ENCODE results near the gene PXYLP1.
"Not testable (repeated sequence)": the region's sequence is repeated elsewhere in the genome, so short reads cannot be mapped to it uniquely, and the experiment has no call there.

The PXYLP1 gene

GRCh38 chr3:141311496-141312353 lies 80.1 kb downstream of the PXYLP1 start:
- Histone ChIP-seq H3K9ac (peak overlapping the region; percentile 8), H3K4me2 (ENCODE audit: low read length) (peak overlapping the region; percentile 89), H3K27me3 (ENCODE audit: control insufficient read depth, insufficient read depth, low read length) (no peaks in the 10 kb centered on the region)

GRCh38 chr3:141312354-141313092 lies 80.9 kb downstream of the PXYLP1 start:
- Histone ChIP-seq H3K9ac (peak overlapping the region; percentile 8), H3K4me1 (peaks cover 9% of the 10 kb centered on the region), H2AFZ (peak overlapping the region; percentile 88), H3K4me3 (ENCODE audit: low read depth, low read length) (peak overlapping the region; percentile 93), H3K4me2 (ENCODE audit: low read length) (peak overlapping the region; percentile 89), H3K36me3 (ENCODE audit: control insufficient read depth, insufficient read depth, low read length) (no peaks in the 10 kb centered on the region), H3K27ac (peak overlapping the region; percentile 54), H3K9me3 (ENCODE audit: control insufficient read depth, low read length) (no peaks in the 10 kb centered on the region), H3K79me2 (no peaks in the 10 kb centered on the region), H3K27me3 (ENCODE audit: control insufficient read depth, insufficient read depth, low read length) (no peaks in the 10 kb centered on the region)
- TF ChIP-seq CTCF (IDR thresholded peaks at IDR 0.05): no peak

More at GRCh38 chr3:141311496-141312353, 80.1 kb downstream of the PXYLP1 start:
- Histone ChIP-seq H3K4me1 (peaks cover 9% of the 10 kb centered on the region), H3K27ac (peak overlapping the region; percentile 54), H3K4me3 (ENCODE audit: low read depth, low read length) (peak overlapping the region; percentile 93), H3K79me2 (no peaks in the 10 kb centered on the region), H3K9me3 (ENCODE audit: control insufficient read depth, low read length) (no peaks in the 10 kb centered on the region), H2AFZ (peak overlapping the region; percentile 88), H3K36me3 (ENCODE audit: control insufficient read depth, insufficient read depth, low read length) (no peaks in the 10 kb centered on the region)
- peak; percentile 72 for TF ChIP-seq CTCF (IDR thresholded peaks at IDR 0.05)

- Histone ChIP-seq H3K4me3 (ENCODE audit: low read depth, low read length) (no peak overlapping the region), H2AFZ (no peak overlapping the region)
Measured at GRCh38 chr3:141313093-141313683, 81.6 kb downstream of the PXYLP1 start.

GRCh38 chr3:141314415-141314814 lies 82.8 kb downstream of the PXYLP1 start:
- not testable (repeated sequence) for H3K9ac ChIP-seq; H2AFZ ChIP-seq; H3K4me2 ChIP-seq (ENCODE audit: low read length); H3K9me3 ChIP-seq (ENCODE audit: control insufficient read depth, low read length); H3K27me3 ChIP-seq (ENCODE audit: control insufficient read depth, insufficient read depth, low read length); H3K27ac ChIP-seq; H3K4me1 ChIP-seq; H3K79me2 ChIP-seq; H3K4me3 ChIP-seq (ENCODE audit: low read depth, low read length); H3K36me3 ChIP-seq (ENCODE audit: control insufficient read depth, insufficient read depth, low read length)

More at GRCh38 chr3:141313093-141313683, 81.6 kb downstream of the PXYLP1 start:
- Histone ChIP-seq H3K79me2 (no peaks in the 10 kb centered on the region), H3K4me2 (ENCODE audit: low read length) (no peak overlapping the region), H3K9ac (no peak overlapping the region), H3K27me3 (ENCODE audit: control insufficient read depth, insufficient read depth, low read length) (no peaks in the 10 kb centered on the region), H3K36me3 (ENCODE audit: control insufficient read depth, insufficient read depth, low read length) (no peaks in the 10 kb centered on the region), H3K4me1 (peaks cover 9% of the 10 kb centered on the region), H3K9me3 (ENCODE audit: control insufficient read depth, low read length) (no peaks in the 10 kb centered on the region), H3K27ac (no peak overlapping the region)
- TF ChIP-seq CTCF (IDR thresholded peaks at IDR 0.05): no peak

- no peaks in the 10 kb centered on the region for H3K27me3 ChIP-seq (ENCODE audit: control insufficient read depth, insufficient read depth, low read length)
- H3K4me3 ChIP-seq (ENCODE audit: low read depth, low read length): no peak overlapping the region
- H2AFZ ChIP-seq: no peak overlapping the region
- no peak overlapping the region for H3K27ac ChIP-seq
- TF ChIP-seq CTCF (IDR thresholded peaks at IDR 0.05): no peak
- peaks cover 4% of the 10 kb centered on the region for H3K4me1 ChIP-seq
- H3K79me2 ChIP-seq: no peaks in the 10 kb centered on the region
- H3K36me3 ChIP-seq (ENCODE audit: control insufficient read depth, insufficient read depth, low read length): no peaks in the 10 kb centered on the region
- no peak overlapping the region for H3K4me2 ChIP-seq (ENCODE audit: low read length)
- no peak overlapping the region for H3K9ac ChIP-seq
- H3K9me3 ChIP-seq (ENCODE audit: control insufficient read depth, low read length): no peaks in the 10 kb centered on the region
Measured at GRCh38 chr3:141316851-141317250, 85.2 kb downstream of the PXYLP1 start.

Measured in parathyroid adenoma (tissue), 2 donors.